HCT116 (cell line): ENCODE data around the gene ZSCAN26. TPM values are rescaled to one million over a fixed set of nuclear protein-coding genes. Genes with fewer than 3 reads are reported as not detected.

Source experiments
- ATAC-seq: fragments of 200-7000 bp; cut with Tn5 transposase; 2 replicates; pipeline ENCODE4 v1.9.1; 2020; ENCODE audit warnings: mild to moderate bottlenecking, moderate library complexity
- BruUV-seq: library from RNA; stranded (reverse); fragments of 400-500 nt; replicated peaks from 2 replicates; lab custom pipeline; 2021; lab: Mats Ljungman, UMichigan
- CTCF ChIA-PET: fragments of 300-600 bp; sonication (Branson Sonifier 250); formaldehyde crosslinking; loops from one replicate; lab custom pipeline; 2021; ENCODE audit warnings: antibody characterized with exemption; lab: Charles Lee
- POLR2A ChIA-PET: fragments of 300-600, 350-600 bp; sonication (Branson Sonifier 250); formaldehyde crosslinking; loops from one replicate; lab custom pipeline; 2021; ENCODE audit warnings: antibody characterized with exemption; lab: Charles Lee
- RAD21 ChIA-PET, 2 experiments: fragments of 300-600 bp; sonication (Branson Sonifier 250); formaldehyde crosslinking; loops; one replicate each; lab custom pipeline; 2023; ENCODE audit warnings: low total read pairs in 2 of 2; ENCODE audit not compliant: uncharacterized antibody in 2 of 2, unreplicated experiment in 2 of 2, low non-redundant PET in 1 of 2; lab: Charles Lee
- DNase-seq: peaks from one replicate; pipeline ENCODE4 v3.0.0-alpha.2; 2010; ENCODE audit warnings: low read depth, low spot score
- H2AFZ ChIP-seq: fragments of 200-600 bp; shearing (Covaris generic), sonication (generic); 2 replicates; pipeline ENCODE4 v1.6.1; 2017; ENCODE audit warnings: low read depth, mixed run types, mixed read lengths, antibody characterized with exemption, low read length; ENCODE audit not compliant: poor library complexity, severe bottlenecking
- H3K27ac ChIP-seq: 2 replicates; pipeline ENCODE4 v1.5.1; 2012; ENCODE audit warnings: low read depth, low read length
- H3K27me3 ChIP-seq: fragments of 200-600 bp; sonication (generic); 2 replicates; pipeline ENCODE4 v1.6.1; 2016; ENCODE audit warnings: mixed run types, low read length, mixed read lengths; ENCODE audit not compliant: insufficient read depth
- H3K36me3 ChIP-seq, 2 experiments: fragments of 200-500 bp in 1 of 2; fragments of 200-600 bp in 1 of 2; sonication (Bioruptor generic) in 1 of 2; sonication (generic) in 1 of 2; 2 replicates each; pipeline versions ENCODE4 v1.5.1 to v1.6.1; 2014 to 2016; ENCODE audit warnings: low read length in 2 of 2, inconsistent platforms in 1 of 2, mixed read lengths in 1 of 2, mixed run types in 1 of 2; ENCODE audit not compliant: insufficient read depth in 2 of 2, control insufficient read depth in 1 of 2
- H3K4me1 ChIP-seq, 2 experiments: fragments of 200-600 bp in 1 of 2; sonication (generic) in 1 of 2; 2 replicates each; pipeline versions ENCODE4 v1.5.1 to v1.6.1; 2012 to 2017; ENCODE audit warnings: low read length in 2 of 2, inconsistent platforms in 1 of 2, mild to moderate bottlenecking in 1 of 2, mixed read lengths in 1 of 2, mixed run types in 1 of 2, moderate library complexity in 1 of 2; ENCODE audit not compliant: insufficient read depth in 2 of 2, control insufficient read depth in 1 of 2
- H3K4me2 ChIP-seq: fragments of 200-600 bp; sonication (generic); 2 replicates; pipeline ENCODE4 v1.6.1; 2017; ENCODE audit warnings: mixed run types, low read length, mixed read lengths
- H3K4me3 ChIP-seq, 2 experiments: fragments of 200-600 bp in 1 of 2; sonication (generic) in 1 of 2; replicated peaks in 1 of 2; 2 replicates each; pipeline ENCODE4 v1.5.1; 2011 to 2016; ENCODE audit warnings: low read length in 2 of 2, control low read depth in 1 of 2, low read depth in 1 of 2, mild to moderate bottlenecking in 1 of 2, mixed read lengths in 1 of 2, mixed run types in 1 of 2
- H3K79me2 ChIP-seq: fragments of 200-600 bp; sonication (generic); 2 replicates; pipeline ENCODE4 v1.6.1; 2017; ENCODE audit warnings: mild to moderate bottlenecking, mixed run types, low read length, moderate library complexity, mixed read lengths; ENCODE audit not compliant: insufficient read depth
- H3K9ac ChIP-seq: fragments of 200-600 bp; sonication (generic); 2 replicates; pipeline ENCODE4 v1.6.1; 2016; ENCODE audit warnings: low read length, mixed read lengths
- H3K9me2 ChIP-seq: fragments of 200-600 bp; sonication (generic), shearing (Covaris generic); 2 replicates; pipeline ENCODE4 v1.6.1; 2017; ENCODE audit warnings: mixed run types, mild to moderate bottlenecking, moderate library complexity; ENCODE audit not compliant: insufficient read depth
- H3K9me3 ChIP-seq, 2 experiments: fragments of 200-500 bp in 1 of 2; fragments of 200-600 bp in 1 of 2; sonication (Bioruptor generic) in 1 of 2; sonication (generic) in 1 of 2; 2 replicates each; pipeline ENCODE4 v1.6.1; 2014 to 2017; ENCODE audit warnings: low read length in 2 of 2, mixed read lengths in 2 of 2, inconsistent platforms in 1 of 2, low read depth in 1 of 2, mild to moderate bottlenecking in 1 of 2, mixed run types in 1 of 2, moderate library complexity in 1 of 2; ENCODE audit not compliant: control insufficient read depth in 1 of 2, insufficient read depth in 1 of 2
- H4K20me1 ChIP-seq: fragments of 200-600 bp; sonication (generic), shearing (Covaris generic); 2 replicates; pipeline ENCODE4 v1.6.1; 2017; ENCODE audit warnings: mixed run types, mild to moderate bottlenecking, moderate library complexity; ENCODE audit not compliant: insufficient read depth
- ATF3 ChIP-seq: IDR thresholded peaks from 2 replicates; pipeline ENCODE4 v1.6.1; 2012
- CBX3 ChIP-seq: IDR thresholded peaks from 2 replicates; pipeline ENCODE4 v1.6.1; 2012; ENCODE audit warnings: low read depth
- CTCF ChIP-seq, 3 experiments: fragments of 200-600 bp in 1 of 3; sonication (generic) in 1 of 3; IDR thresholded peaks in 2 of 3; conservative IDR thresholded peaks in 1 of 3; 2 replicates each; pipeline ENCODE4 v1.5.1; 2012 to 2017; ENCODE audit warnings: low read depth in 2 of 3, low read length in 2 of 3, antibody characterized with exemption in 1 of 3, borderline replicate concordance in 1 of 3, control low read depth in 1 of 3, mild to moderate bottlenecking in 1 of 3, mixed read lengths in 1 of 3, mixed run types in 1 of 3, moderate library complexity in 1 of 3; ENCODE audit not compliant: insufficient read depth in 1 of 3
- ELF1 ChIP-seq: IDR thresholded peaks from 2 replicates; pipeline ENCODE4 v1.6.1; 2012; ENCODE audit warnings: low read depth, borderline replicate concordance
- EZH2 ChIP-seq: fragments of 200-600 bp; sonication (generic); IDR thresholded peaks from 2 replicates; pipeline ENCODE4 v1.6.1; 2017; ENCODE audit warnings: antibody characterized with exemption, mixed run types
- EZH2phosphoT487 ChIP-seq: fragments of 200-600 bp; IDR thresholded peaks from 2 replicates; pipeline ENCODE4 v1.6.1; 2018; ENCODE audit warnings: antibody characterized with exemption, borderline replicate concordance
- FOSL1 ChIP-seq: IDR thresholded peaks from 2 replicates; pipeline ENCODE4 v1.6.1; 2012; ENCODE audit warnings: low read depth
- JUND ChIP-seq: IDR thresholded peaks from 2 replicates; pipeline ENCODE4 v1.6.1; 2012
- MAX ChIP-seq: IDR thresholded peaks from 2 replicates; pipeline ENCODE4 v1.6.1; 2012
- POLR2A ChIP-seq: IDR thresholded peaks from 2 replicates; pipeline ENCODE4 v1.7.0; 2011; ENCODE audit warnings: borderline replicate concordance; ENCODE audit not compliant: insufficient read depth, insufficient read length; ENCODE audit errors: extremely low read depth
- POLR2AphosphoS5 ChIP-seq: IDR thresholded peaks from 2 replicates; pipeline ENCODE4 v1.6.1; 2011; ENCODE audit warnings: mild to moderate bottlenecking, low read depth, low read length, moderate library complexity
- RAD21 ChIP-seq: IDR thresholded peaks from 2 replicates; pipeline ENCODE4 v1.6.1; 2012; ENCODE audit warnings: low read depth, mild to moderate bottlenecking
- SRF ChIP-seq: IDR thresholded peaks from 2 replicates; pipeline ENCODE4 v1.6.1; 2012; ENCODE audit warnings: low read depth
- TCF7L2 ChIP-seq: IDR thresholded peaks from 2 replicates; pipeline ENCODE4 v1.7.0; 2011; ENCODE audit warnings: borderline replicate concordance, inconsistent platforms; ENCODE audit not compliant: insufficient read depth, insufficient read length; ENCODE audit errors: extremely low read depth
- YY1 ChIP-seq: IDR thresholded peaks from 2 replicates; pipeline ENCODE4 v1.6.1; 2011; ENCODE audit warnings: low read length, low read depth, moderate library complexity, mild to moderate bottlenecking; ENCODE audit not compliant: insufficient replicate concordance; ENCODE audit errors: extremely low read depth
- ZBTB33 ChIP-seq: IDR thresholded peaks from 2 replicates; pipeline ENCODE4 v1.6.1; 2011; ENCODE audit warnings: mild to moderate bottlenecking, low read length, moderate library complexity; ENCODE audit not compliant: insufficient replicate concordance; ENCODE audit errors: extremely low read depth
- ZFX ChIP-seq: fragments of 450-650 bp; IDR thresholded peaks from 2 replicates; pipeline ENCODE4 v1.6.1; 2017
- ZNF274 ChIP-seq: fragments of 200-500 bp; sonication (Bioruptor generic); IDR thresholded peaks from 2 replicates; pipeline ENCODE4 v1.6.1; 2014; ENCODE audit warnings: mild to moderate bottlenecking, low read depth, low read length, inconsistent platforms
- intact Hi-C: fragments of 100-400 bp; cut with micrococcal nuclease; formaldehyde crosslinking; loops from 2 replicates; pipeline ENCODE4 v1.10.0; 2022
- total RNA-seq: library from RNA; stranded (reverse); gene quantifications from one replicate; pipeline ENCODE4 v1.2.1, GENCODE V29; 2021; ENCODE audit not compliant: unreplicated experiment

ZSCAN26 gene
- total RNA-seq, 1 experiment from 2014 or later = 10.3 TPM

GRCh38 chr6:28224131-28225055, 42.5 kb upstream of the ZSCAN26 start (continued):
- TF ChIP-seq YY1 (no peak), ATF3 (no peak), CTCF (IDR thresholded peaks at IDR 0.05 in 2 of 3, conservative IDR thresholded peaks at IDR 0.05 in 1 of 3; ENCODE audit: borderline replicate concordance in 1 of 3, insufficient read depth in 1 of 3, low read depth in 2 of 3, low read length in 2 of 3) (no peak)

DNA sequence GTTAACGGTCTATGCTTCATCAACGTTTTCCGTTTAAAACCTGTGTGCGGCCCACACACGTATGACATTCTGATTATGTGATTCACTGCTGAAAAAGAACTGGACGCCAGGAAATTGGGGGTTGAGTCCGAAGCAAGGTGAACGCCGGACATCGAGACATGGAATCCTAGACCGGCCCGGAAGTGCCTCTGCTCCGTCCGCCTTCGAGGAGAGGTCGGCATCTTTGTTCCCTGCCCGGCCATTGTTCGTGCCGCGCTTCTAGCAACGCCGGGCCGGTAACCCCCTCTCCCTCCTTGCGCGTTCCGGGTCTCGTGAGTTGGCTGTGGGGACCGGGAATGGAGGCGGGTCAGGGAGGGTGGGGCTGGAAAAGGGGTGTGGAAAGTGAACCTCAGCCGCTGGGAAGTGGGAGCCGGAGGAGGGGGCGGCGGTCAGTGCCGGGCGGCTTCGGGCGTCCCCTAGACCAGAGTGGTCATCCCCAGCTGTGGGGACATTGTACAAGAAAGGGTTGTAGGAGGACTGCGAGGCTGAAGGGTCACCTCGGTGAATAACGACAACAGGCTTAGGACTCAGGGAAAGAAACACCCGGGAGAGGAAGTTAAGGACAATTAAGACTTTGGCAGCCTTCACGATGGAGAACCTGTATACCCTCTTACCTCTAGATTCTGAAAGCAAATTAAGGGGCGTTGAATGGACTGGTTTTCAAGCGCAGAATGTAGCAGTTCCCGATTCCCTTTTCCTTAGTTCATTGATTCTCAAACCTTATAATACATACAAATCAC, 41.7 kb upstream of the ZSCAN26 start, which contains the start of gene ZSCAN9:
ZSCAN9 (plus strand) TSS at position 220 of the 779 bp plus-strand sequence. CDS start 1,810 bp downstream, outside the sequence.
- Histone ChIP-seq H2AFZ (peak within 1 kb of the TSS; percentile 76), H3K4me1 (peaks cover 10 to 19% of the 10 kb centered on the region in 2 experiments), H3K79me2 (peaks cover 19% of the 10 kb centered on the region), H3K9ac (peak within 1 kb of the TSS; percentile 76), H3K4me2 (peak within 1 kb of the TSS; percentile 92), H3K36me3 (peaks cover 18 to 25% of the 10 kb centered on the region in 2 experiments), H3K9me3 (no peaks in the 10 kb centered on the region), H3K9me2 (no peaks in the 10 kb centered on the region; the same call in 1 of the 2 replicates), H3K4me3 (peak within 1 kb of the TSS; percentile 82 to 83), H3K27ac (peak within 1 kb of the TSS; percentile 43), H3K27me3 (no peaks in the 10 kb centered on the region), H4K20me1 (no peaks in the 10 kb centered on the region)
- BruUV-seq = TSS peak; percentile 73
- POLR2A ChIA-PET = no interaction called here
- RAD21 ChIA-PET = no interaction called here
- intact Hi-C loops = loop anchor here (5.0 kb wide), 1 partner anchor 127 kb away; no protein-coding TSS in a partner anchor
- CTCF ChIA-PET = no interaction called here
- peak; percentile 93 for ATAC-seq
- DNase-seq = peak; percentile 87
- peak; percentile 79 for TF ChIP-seq POLR2AphosphoS5
- peak; percentile 88 for TF ChIP-seq YY1
- peak; percentile 99 for TF ChIP-seq TCF7L2
- TF ChIP-seq SRF = peak; percentile 60; the same call in 1 of the 2 replicates
- TF ChIP-seq EZH2 = no peak
- TF ChIP-seq POLR2A = no peak
- TF ChIP-seq ZFX = no peak
- TF ChIP-seq ZBTB33 = no peak
- TF ChIP-seq FOSL1 = peak; percentile 24; the same call in 1 of the 2 replicates
- no peak for TF ChIP-seq ZNF274
- TF ChIP-seq CBX3 = peak; percentile 73; the same call in 1 of the 2 replicates
- TF ChIP-seq EZH2phosphoT487 = no peak
- TF ChIP-seq JUND = peak; percentile 38; the same call in 1 of the 2 replicates
- peak; percentile 82 for TF ChIP-seq ELF1
- TF ChIP-seq RAD21 = no peak
- peak; percentile 76 for TF ChIP-seq MAX
